Fibroblast of the aortic adventitia (primary cell): ENCODE results near the gene COL4A4. TPM values are rescaled to one million over a fixed set of nuclear protein-coding genes. Genes with fewer than 3 reads are reported as not detected.

ENCODE experiments used
- DNase-seq: peaks from one replicate; pipeline ENCODE4 v3.0.0-alpha.2; 2010; ENCODE audit warnings: low read depth
- H3K4me3 ChIP-seq: 2 replicates; pipeline ENCODE4 v1.5.1; 2011; ENCODE audit warnings: low read depth, mild to moderate bottlenecking, control low read depth, low read length, moderate library complexity
- CTCF ChIP-seq: IDR thresholded peaks from 2 replicates; pipeline ENCODE4 v1.5.1; 2011; ENCODE audit warnings: mild to moderate bottlenecking, low read length, control low read depth, inconsistent platforms; ENCODE audit not compliant: insufficient read depth
- total RNA-seq: library from RNA; depleted of rRNA; stranded (reverse); fragments of >200 nt; gene quantifications from 2 replicates; pipeline ENCODE4 v1.2.3, GENCODE V29; 2012; ENCODE audit warnings: low replicate concordance

Gene COL4A4
- total RNA-seq, 1 donor = 2.6 TPM

GRCh38 chr2:227194219-227194618 lies 30.2 kb upstream of the COL4A4 start:
- TF ChIP-seq CTCF = no peak
- H3K4me3 ChIP-seq = no peak overlapping the region
- no peak for DNase-seq

- no peak overlapping the region for H3K4me3 ChIP-seq
- no peak for TF ChIP-seq CTCF
- DNase-seq = no peak
Observed at GRCh38 chr2:227192491-227192890, 28.5 kb upstream of the COL4A4 start.

GRCh38 chr2:227191367-227191766 lies 27.4 kb upstream of the COL4A4 start:
- peak; percentile 45 for DNase-seq
- no peak for TF ChIP-seq CTCF
- no peak overlapping the region for H3K4me3 ChIP-seq

- DNase-seq = peak; percentile 79
- no peak for TF ChIP-seq CTCF
- no peak overlapping the region for H3K4me3 ChIP-seq
Observed at GRCh38 chr2:227188292-227188691, 24.3 kb upstream of the COL4A4 start.

GRCh38 chr2:227186751-227187150 lies 22.7 kb upstream of the COL4A4 start:
- no peak for TF ChIP-seq CTCF
- no peak overlapping the region for H3K4me3 ChIP-seq
- peak; percentile 49 for DNase-seq

- no peak overlapping the region for H3K4me3 ChIP-seq
- TF ChIP-seq CTCF = no peak
- DNase-seq = no peak
Observed at GRCh38 chr2:227185615-227186232, 21.7 kb upstream of the COL4A4 start.
